ENCODE data around the gene CASQ1. TPM values are rescaled to one million over a fixed set of nuclear protein-coding genes. Genes with fewer than 3 reads are reported as not detected.
A peak's percentile ranks its signal among the peaks of the same experiment; 100 is the strongest.

The CASQ1 gene
- total RNA-seq, 1 donor from 2014 or later, result not detected

- peak within 1 kb of the TSS; percentile 88 for H3K4me3 ChIP-seq (ENCODE audit: low read depth, low read length)
- no peak for DNase-seq (ENCODE audit: low read depth)
- no peak for TF ChIP-seq CTCF (IDR thresholded peaks at IDR 0.05; ENCODE audit: insufficient read depth, low read length, poor library complexity, severe bottlenecking)
- no peaks in the 10 kb centered on the region for H3K27me3 ChIP-seq (ENCODE audit: control insufficient read depth, insufficient read depth, low read length)
- H3K36me3 ChIP-seq (ENCODE audit: control insufficient read depth, insufficient read depth, low read length), result peaks cover 3% of the 10 kb centered on the region
Observed at GRCh38 chr1:160205242-160206035, 15.1 kb downstream of the CASQ1 start, which contains the start of gene PEA15. TSS of gene PEA15 (plus strand) at chr1:160205384. CDS start at chr1:160211545, 6,161 bp downstream.

GRCh38 chr1:160206036-160206389 is 15.6 kb downstream of the CASQ1 start:
- Histone ChIP-seq H3K4me3 (ENCODE audit: low read depth, low read length) (peak overlapping the region; percentile 88), H3K36me3 (ENCODE audit: control insufficient read depth, insufficient read depth, low read length) (peaks cover 3% of the 10 kb centered on the region), H3K27me3 (ENCODE audit: control insufficient read depth, insufficient read depth, low read length) (no peaks in the 10 kb centered on the region)
- peak; percentile 18 for DNase-seq (ENCODE audit: low read depth)
- TF ChIP-seq CTCF (IDR thresholded peaks at IDR 0.05; ENCODE audit: insufficient read depth, low read length, poor library complexity, severe bottlenecking), result no peak

- Histone ChIP-seq H3K27me3 (ENCODE audit: control insufficient read depth, insufficient read depth, low read length) (no peaks in the 10 kb centered on the region), H3K36me3 (ENCODE audit: control insufficient read depth, insufficient read depth, low read length) (peaks cover 3% of the 10 kb centered on the region), H3K4me3 (ENCODE audit: low read depth, low read length) (peak overlapping the region; percentile 88)
- no peak for TF ChIP-seq CTCF (IDR thresholded peaks at IDR 0.05; ENCODE audit: insufficient read depth, low read length, poor library complexity, severe bottlenecking)
- peak; percentile 75 for DNase-seq (ENCODE audit: low read depth)
Observed at GRCh38 chr1:160206421-160207117, 16.2 kb downstream of the CASQ1 start.

GRCh38 chr1:160207118-160207650 is 16.8 kb downstream of the CASQ1 start:
- no peak for TF ChIP-seq CTCF (IDR thresholded peaks at IDR 0.05; ENCODE audit: insufficient read depth, low read length, poor library complexity, severe bottlenecking)
- no peak overlapping the region for H3K4me3 ChIP-seq (ENCODE audit: low read depth, low read length)
- peaks cover 3% of the 10 kb centered on the region for H3K36me3 ChIP-seq (ENCODE audit: control insufficient read depth, insufficient read depth, low read length)
- DNase-seq (ENCODE audit: low read depth), result no peak
- H3K27me3 ChIP-seq (ENCODE audit: control insufficient read depth, insufficient read depth, low read length), result no peaks in the 10 kb centered on the region

- H3K27me3 ChIP-seq (ENCODE audit: control insufficient read depth, insufficient read depth, low read length), result no peaks in the 10 kb centered on the region
- H3K4me3 ChIP-seq (ENCODE audit: low read depth, low read length), result no peak overlapping the region
- TF ChIP-seq CTCF (IDR thresholded peaks at IDR 0.05; ENCODE audit: insufficient read depth, low read length, poor library complexity, severe bottlenecking), result no peak
- peaks cover 5% of the 10 kb centered on the region for H3K36me3 ChIP-seq (ENCODE audit: control insufficient read depth, insufficient read depth, low read length)
- DNase-seq (ENCODE audit: low read depth), result no peak
Observed at GRCh38 chr1:160207771-160208556, 17.6 kb downstream of the CASQ1 start.
